ENCODE data around the gene ZNF175. TPM values are rescaled to one million over a fixed set of nuclear protein-coding genes. Genes with fewer than 3 reads are reported as not detected.
"Not testable (repeated sequence)": the region's sequence is repeated elsewhere in the genome, so short reads cannot be mapped to it uniquely, and the experiment has no call there.

ZNF175 gene
- polyA plus RNA-seq, 1 donor = 10.4 TPM

- Histone ChIP-seq H3K9me3 (ENCODE audit: control insufficient read depth, low read depth, low read length) (no peaks in the 10 kb centered on the region), H3K27ac (ENCODE audit: low read length) (no peak overlapping the region), H3K36me3 (ENCODE audit: control insufficient read depth, insufficient read depth, low read length) (no peaks in the 10 kb centered on the region), H3K4me3 (ENCODE audit: low read length) (no peak overlapping the region), H3K4me1 (ENCODE audit: control insufficient read depth, insufficient read depth, low read length) (no peaks in the 10 kb centered on the region), H3K27me3 (ENCODE audit: control insufficient read depth, insufficient read depth, low read length) (peaks cover 4% of the 10 kb centered on the region)
- no peak for DNase-seq
- no CpG with 5 or more reads among the region's 16 CpGs for WGBS (ENCODE audit: insufficient coverage, low lambda C conversion rate)
These were observed 56.5 kb downstream of the ZNF175 start for GRCh38 chr19:51627491-51628138.

- Histone ChIP-seq H3K4me3 (ENCODE audit: low read length) (no peak overlapping the region), H3K27me3 (ENCODE audit: control insufficient read depth, insufficient read depth, low read length) (peaks cover 4% of the 10 kb centered on the region), H3K9me3 (ENCODE audit: control insufficient read depth, low read depth, low read length) (no peaks in the 10 kb centered on the region), H3K4me1 (ENCODE audit: control insufficient read depth, insufficient read depth, low read length) (no peaks in the 10 kb centered on the region), H3K36me3 (ENCODE audit: control insufficient read depth, insufficient read depth, low read length) (no peaks in the 10 kb centered on the region), H3K27ac (ENCODE audit: low read length) (no peak overlapping the region)
- no peak for DNase-seq
- WGBS (ENCODE audit: insufficient coverage, low lambda C conversion rate) = no CpG with 5 or more reads among the region's 14 CpGs
These were observed 57.3 kb downstream of the ZNF175 start for GRCh38 chr19:51628153-51628939.

- not testable (repeated sequence) for H3K4me3 ChIP-seq (ENCODE audit: low read length)
These were observed 59.2 kb downstream of the ZNF175 start, which contains the start of gene SIGLEC5 for GRCh38 chr19:51630315-51630714. SIGLEC5 (minus strand) TSS chr19:51630401; CDS start chr19:51630335, 66 bp downstream.

GRCh38 chr19:51632126-51632525 lies 61.0 kb downstream of the ZNF175 start:
- Histone ChIP-seq H3K4me3 (ENCODE audit: low read length) (no peak overlapping the region), H3K36me3 (ENCODE audit: control insufficient read depth, insufficient read depth, low read length) (no peaks in the 10 kb centered on the region), H3K27ac (ENCODE audit: low read length) (no peak overlapping the region), H3K4me1 (ENCODE audit: control insufficient read depth, insufficient read depth, low read length) (no peaks in the 10 kb centered on the region), H3K27me3 (ENCODE audit: control insufficient read depth, insufficient read depth, low read length) (peaks cover 4% of the 10 kb centered on the region), H3K9me3 (ENCODE audit: control insufficient read depth, low read depth, low read length) (no peaks in the 10 kb centered on the region)
- WGBS (ENCODE audit: insufficient coverage, low lambda C conversion rate) = no CpG with 5 or more reads among the region's 5 CpGs
- no peak for DNase-seq

More at GRCh38 chr19:51630315-51630714, 59.2 kb downstream of the ZNF175 start, which contains the start of gene SIGLEC5:
- not testable (repeated sequence) for H3K27ac ChIP-seq (ENCODE audit: low read length); H3K36me3 ChIP-seq (ENCODE audit: control insufficient read depth, insufficient read depth, low read length); H3K27me3 ChIP-seq (ENCODE audit: control insufficient read depth, insufficient read depth, low read length); H3K9me3 ChIP-seq (ENCODE audit: control insufficient read depth, low read depth, low read length); DNase-seq; H3K4me1 ChIP-seq (ENCODE audit: control insufficient read depth, insufficient read depth, low read length)
- no CpG with 5 or more reads among the region's 13 CpGs for WGBS (ENCODE audit: insufficient coverage, low lambda C conversion rate)

GRCh38 chr19:51637362-51637978 lies 66.4 kb downstream of the ZNF175 start:
- Histone ChIP-seq H3K9me3 (ENCODE audit: control insufficient read depth, low read depth, low read length) (no peaks in the 10 kb centered on the region), H3K27ac (ENCODE audit: low read length) (no peak overlapping the region), H3K4me1 (ENCODE audit: control insufficient read depth, insufficient read depth, low read length) (no peaks in the 10 kb centered on the region), H3K36me3 (ENCODE audit: control insufficient read depth, insufficient read depth, low read length) (no peaks in the 10 kb centered on the region), H3K4me3 (ENCODE audit: low read length) (no peak overlapping the region), H3K27me3 (ENCODE audit: control insufficient read depth, insufficient read depth, low read length) (no peaks in the 10 kb centered on the region)
- WGBS (ENCODE audit: insufficient coverage, low lambda C conversion rate) = 21% methylated on average over 2 of the region's 5 CpGs
- no peak for DNase-seq

GRCh38 chr19:51639916-51640315 lies 68.8 kb downstream of the ZNF175 start:
- 57% methylated on average over 3 of the region's 4 CpGs for WGBS (ENCODE audit: insufficient coverage, low lambda C conversion rate)
- Histone ChIP-seq H3K27ac (ENCODE audit: low read length) (no peak overlapping the region), H3K4me1 (ENCODE audit: control insufficient read depth, insufficient read depth, low read length) (no peaks in the 10 kb centered on the region), H3K36me3 (ENCODE audit: control insufficient read depth, insufficient read depth, low read length) (no peaks in the 10 kb centered on the region), H3K27me3 (ENCODE audit: control insufficient read depth, insufficient read depth, low read length) (no peaks in the 10 kb centered on the region), H3K4me3 (ENCODE audit: low read length) (no peak overlapping the region), H3K9me3 (ENCODE audit: control insufficient read depth, low read depth, low read length) (no peaks in the 10 kb centered on the region)
- DNase-seq = no peak

- H3K36me3 ChIP-seq (ENCODE audit: control insufficient read depth, insufficient read depth, low read length) = no peaks in the 10 kb centered on the region
- WGBS (ENCODE audit: insufficient coverage, low lambda C conversion rate) = no CpG with 5 or more reads among the region's 3 CpGs
- no peaks in the 10 kb centered on the region for H3K27me3 ChIP-seq (ENCODE audit: control insufficient read depth, insufficient read depth, low read length)
- no peaks in the 10 kb centered on the region for H3K9me3 ChIP-seq (ENCODE audit: control insufficient read depth, low read depth, low read length)
- no peak overlapping the region for H3K27ac ChIP-seq (ENCODE audit: low read length)
- no peaks in the 10 kb centered on the region for H3K4me1 ChIP-seq (ENCODE audit: control insufficient read depth, insufficient read depth, low read length)
- no peak for DNase-seq
- H3K4me3 ChIP-seq (ENCODE audit: low read length) = no peak overlapping the region
These were observed 69.3 kb downstream of the ZNF175 start for GRCh38 chr19:51640386-51640785.

- no peak for DNase-seq
- Histone ChIP-seq H3K4me1 (ENCODE audit: control insufficient read depth, insufficient read depth, low read length) (no peaks in the 10 kb centered on the region), H3K4me3 (ENCODE audit: low read length) (no peak overlapping the region), H3K27me3 (ENCODE audit: control insufficient read depth, insufficient read depth, low read length) (no peaks in the 10 kb centered on the region), H3K9me3 (ENCODE audit: control insufficient read depth, low read depth, low read length) (no peaks in the 10 kb centered on the region), H3K27ac (ENCODE audit: low read length) (no peak overlapping the region), H3K36me3 (ENCODE audit: control insufficient read depth, insufficient read depth, low read length) (no peaks in the 10 kb centered on the region)
These were observed 70.6 kb downstream of the ZNF175 start for GRCh38 chr19:51641648-51642047.

Other genes starting within 250 kb of the ZNF175 start
- gene VSIG10L, start 229.1 kb upstream of the ZNF175 start, polyA plus RNA-seq = 2.2 TPM
- 145 TPM for gene ETFB, start 204.9 kb upstream of the ZNF175 start, polyA plus RNA-seq
- gene CLDND2, start 202.3 kb upstream of the ZNF175 start, polyA plus RNA-seq = 2.7 TPM
- 12.4 TPM for gene NKG7, start 198.6 kb upstream of the ZNF175 start, polyA plus RNA-seq
- not detected for gene LIM2, start 183.3 kb upstream of the ZNF175 start, polyA plus RNA-seq
- gene C19orf84, start 180.7 kb upstream of the ZNF175 start, polyA plus RNA-seq = 3.4 TPM
- 10.5 TPM for gene SIGLEC10, start 153.6 kb upstream of the ZNF175 start, polyA plus RNA-seq
- gene SIGLEC8, start 112.8 kb upstream of the ZNF175 start, polyA plus RNA-seq = 0.54 TPM
- gene CEACAM18, start 92.7 kb upstream of the ZNF175 start, polyA plus RNA-seq = 3.5 TPM
- 5.1 TPM for gene SIGLEC12, start 69.5 kb upstream of the ZNF175 start, polyA plus RNA-seq
- gene SIGLEC6, start 39.6 kb upstream of the ZNF175 start, polyA plus RNA-seq = 0.09 TPM
- 0.18 TPM for gene SIGLEC5, start 59.1 kb downstream of the ZNF175 start, polyA plus RNA-seq
- 1.4 TPM for gene SIGLEC14, start 75.5 kb downstream of the ZNF175 start, polyA plus RNA-seq
- 10.9 TPM for gene SPACA6, start 122.0 kb downstream of the ZNF175 start, polyA plus RNA-seq
- gene HAS1, start 152.7 kb downstream of the ZNF175 start, polyA plus RNA-seq = 2.3 TPM
- gene FPR1, start 180.6 kb downstream of the ZNF175 start, polyA plus RNA-seq = 0.66 TPM
- 0.16 TPM for gene FPR2, start 189.9 kb downstream of the ZNF175 start, polyA plus RNA-seq
- gene FPR3, start 223.9 kb downstream of the ZNF175 start, polyA plus RNA-seq = 4.9 TPM